GM12865 (cell line): Measurements from ENCODE around the gene CCDC149.

ENCODE experiments used
- DNase-seq: peaks from one replicate; pipeline ENCODE4 v3.0.0; 2010; ENCODE audit warnings: low read depth
- H3K4me3 ChIP-seq: 2 replicates; pipeline ENCODE4 v1.5.1; 2011; ENCODE audit warnings: mild to moderate bottlenecking, low read depth, low read length, control low read depth
- TF ChIP-seq, protein P1 (sequence below): IDR thresholded peaks from 2 replicates; pipeline ENCODE4 v1.5.1; 2011; ENCODE audit warnings: low read length, control low read depth, low read depth, inconsistent platforms; ENCODE audit not compliant: insufficient read depth; ENCODE audit errors: missing control alignments

Gene CCDC149

DNA sequence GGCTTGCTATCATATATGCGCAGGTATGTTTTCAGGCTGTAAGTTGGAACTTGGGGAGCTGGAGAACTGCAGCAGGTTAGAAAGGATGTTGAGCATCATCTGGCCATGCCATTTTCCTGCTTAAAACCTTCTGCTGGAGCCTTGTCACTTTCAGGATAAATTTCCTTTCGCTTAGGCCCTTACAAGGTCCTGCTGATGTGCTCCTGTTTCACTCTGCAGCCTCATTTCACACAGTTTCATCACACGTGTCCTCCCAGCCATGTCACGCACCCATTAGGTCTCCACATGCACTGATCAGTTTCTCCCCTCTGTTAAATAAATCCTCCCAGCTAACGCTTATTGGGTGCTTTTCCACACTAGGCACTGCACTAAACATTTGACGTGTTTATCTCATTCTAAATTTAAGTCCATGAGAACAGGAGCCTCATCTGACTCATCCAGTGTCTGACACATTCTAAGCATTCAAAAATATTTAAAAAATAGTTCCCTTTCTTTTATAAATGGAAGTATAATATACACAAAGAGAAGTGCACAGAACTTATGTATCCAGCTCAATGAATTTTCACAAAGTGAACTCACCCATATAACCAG, 102.9 kb downstream of the CCDC149 start:
- no peak for DNase-seq
- H3K4me3 ChIP-seq: no peak overlapping the region
- TF ChIP-seq, protein P1, sequence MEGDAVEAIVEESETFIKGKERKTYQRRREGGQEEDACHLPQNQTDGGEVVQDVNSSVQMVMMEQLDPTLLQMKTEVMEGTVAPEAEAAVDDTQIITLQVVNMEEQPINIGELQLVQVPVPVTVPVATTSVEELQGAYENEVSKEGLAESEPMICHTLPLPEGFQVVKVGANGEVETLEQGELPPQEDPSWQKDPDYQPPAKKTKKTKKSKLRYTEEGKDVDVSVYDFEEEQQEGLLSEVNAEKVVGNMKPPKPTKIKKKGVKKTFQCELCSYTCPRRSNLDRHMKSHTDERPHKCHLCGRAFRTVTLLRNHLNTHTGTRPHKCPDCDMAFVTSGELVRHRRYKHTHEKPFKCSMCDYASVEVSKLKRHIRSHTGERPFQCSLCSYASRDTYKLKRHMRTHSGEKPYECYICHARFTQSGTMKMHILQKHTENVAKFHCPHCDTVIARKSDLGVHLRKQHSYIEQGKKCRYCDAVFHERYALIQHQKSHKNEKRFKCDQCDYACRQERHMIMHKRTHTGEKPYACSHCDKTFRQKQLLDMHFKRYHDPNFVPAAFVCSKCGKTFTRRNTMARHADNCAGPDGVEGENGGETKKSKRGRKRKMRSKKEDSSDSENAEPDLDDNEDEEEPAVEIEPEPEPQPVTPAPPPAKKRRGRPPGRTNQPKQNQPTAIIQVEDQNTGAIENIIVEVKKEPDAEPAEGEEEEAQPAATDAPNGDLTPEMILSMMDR: no peak

DNA sequence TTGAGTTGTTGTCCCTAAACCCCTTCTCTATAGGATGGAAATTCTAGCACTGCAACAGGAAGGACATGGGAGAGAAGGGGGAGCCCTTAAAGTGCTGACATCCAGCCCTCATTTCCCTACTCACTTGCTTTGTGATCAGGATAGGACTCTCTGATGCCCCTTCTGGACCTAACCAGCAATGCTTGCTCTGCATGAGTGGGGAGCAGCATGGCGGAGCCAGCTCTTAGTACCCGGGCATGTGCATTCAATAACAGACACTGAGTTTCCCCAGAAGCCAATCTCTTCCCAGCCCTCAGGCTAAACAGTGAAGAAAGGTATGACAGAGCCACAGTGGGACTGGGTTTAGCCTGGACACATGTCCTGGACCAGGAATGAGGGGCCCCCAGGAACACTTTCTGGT, 103.5 kb downstream of the CCDC149 start:
- TF ChIP-seq, protein P1: peak; percentile 8
- peak; percentile 9 for DNase-seq
- no peak overlapping the region for H3K4me3 ChIP-seq

DNA sequence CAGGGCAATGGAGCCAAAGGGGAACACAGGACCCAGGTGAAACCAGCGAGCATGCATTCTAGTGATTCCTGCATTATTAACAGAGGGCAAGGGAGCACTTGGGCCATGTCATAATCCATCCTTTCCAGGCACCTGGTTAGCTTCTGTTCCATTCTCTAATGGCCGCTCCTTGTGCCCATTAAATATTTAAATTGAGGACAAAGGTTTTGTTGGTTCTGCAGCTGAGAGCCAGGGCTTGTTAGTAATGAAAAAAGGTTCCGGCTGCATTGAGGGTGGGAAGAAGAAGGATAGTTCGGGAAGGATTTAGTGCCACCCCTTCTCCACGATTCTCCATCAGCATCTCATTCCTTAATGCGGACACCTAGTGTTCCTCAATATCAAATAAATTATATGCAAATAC, 103.9 kb downstream of the CCDC149 start:
- TF ChIP-seq, protein P1: no peak
- DNase-seq: no peak
- no peak overlapping the region for H3K4me3 ChIP-seq

DNA sequence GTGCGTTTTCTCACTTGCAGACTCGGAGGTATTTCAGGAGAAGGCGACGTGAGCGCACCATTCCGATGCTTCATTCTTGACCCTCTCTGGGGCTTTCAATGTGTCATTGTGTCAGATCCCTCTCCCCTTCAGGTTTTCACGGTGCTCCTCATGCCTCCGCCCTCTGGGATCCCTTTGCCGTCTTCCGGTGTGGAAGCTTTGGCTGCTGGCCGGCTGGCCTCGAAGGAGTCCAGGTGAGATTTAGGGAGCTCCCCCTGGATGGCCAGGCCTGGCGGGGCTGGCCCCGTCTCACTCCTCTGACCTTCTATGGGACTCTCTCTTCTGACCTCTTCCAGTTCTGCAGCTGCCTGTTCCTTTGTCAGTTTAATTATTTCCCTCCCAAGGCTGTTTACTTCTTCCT, 104.6 kb downstream of the CCDC149 start:
- TF ChIP-seq, protein P1: no peak
- DNase-seq: no peak
- no peak overlapping the region for H3K4me3 ChIP-seq

DNA sequence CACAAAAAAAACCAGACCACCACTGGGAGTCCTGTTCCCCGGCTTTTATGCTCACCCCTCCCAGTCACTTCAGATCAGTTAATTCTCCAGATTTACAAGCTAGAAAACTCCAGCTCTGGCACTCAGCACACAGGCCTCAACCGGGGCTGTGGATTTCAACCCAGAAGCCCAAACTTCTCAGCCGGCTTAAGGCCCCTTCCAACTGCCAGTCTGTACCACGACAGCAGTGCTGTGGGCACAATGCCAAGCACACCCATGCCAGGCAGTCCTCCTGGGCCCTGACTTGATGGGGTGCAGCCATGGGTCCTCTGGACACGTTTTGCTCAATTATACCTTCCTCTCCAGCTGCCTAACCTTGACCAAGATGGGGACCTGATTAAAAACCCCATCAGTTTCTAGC, 105.2 kb downstream of the CCDC149 start:
- DNase-seq: no peak
- TF ChIP-seq, protein P1: no peak
- H3K4me3 ChIP-seq: no peak overlapping the region

DNA sequence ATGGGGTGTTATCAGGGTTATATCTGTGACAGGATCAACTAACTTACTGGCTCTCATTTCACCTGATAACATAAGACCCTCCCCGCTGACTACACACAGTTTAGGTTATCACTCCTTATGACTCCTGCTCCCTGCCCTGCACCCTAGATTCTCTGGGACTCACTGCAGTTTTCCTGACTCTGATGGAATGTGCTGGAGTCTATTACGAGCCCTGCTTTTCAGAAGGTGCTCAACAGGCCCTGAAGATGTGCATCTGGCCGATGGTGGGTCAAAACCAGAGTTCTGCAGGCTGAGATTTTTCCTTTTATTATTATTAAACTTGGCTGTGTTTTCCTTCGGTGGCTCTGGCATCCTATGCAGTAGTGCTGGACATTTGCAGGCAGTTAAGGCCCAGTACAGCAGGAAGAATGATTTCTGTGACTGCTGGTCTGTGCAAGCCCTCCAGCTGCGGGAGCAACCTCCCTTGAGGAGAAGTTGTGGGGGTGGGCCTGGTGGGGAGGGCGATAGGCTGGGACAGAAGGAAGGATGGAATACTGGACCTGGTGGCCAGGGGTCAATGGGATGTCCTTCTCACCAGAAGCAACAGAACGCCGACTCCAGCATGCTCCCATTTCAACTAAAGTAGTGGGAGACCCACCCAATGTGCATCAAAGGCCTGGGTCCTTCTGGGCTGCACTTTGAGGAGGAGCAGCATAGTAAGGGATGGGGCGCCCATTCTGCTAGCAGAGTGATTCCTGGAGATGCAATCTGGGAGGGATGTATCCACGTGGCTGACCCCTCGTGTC, 106.4 kb downstream of the CCDC149 start:
- TF ChIP-seq, protein P1: no peak
- H3K4me3 ChIP-seq: no peak overlapping the region
- DNase-seq: no peak

DNA sequence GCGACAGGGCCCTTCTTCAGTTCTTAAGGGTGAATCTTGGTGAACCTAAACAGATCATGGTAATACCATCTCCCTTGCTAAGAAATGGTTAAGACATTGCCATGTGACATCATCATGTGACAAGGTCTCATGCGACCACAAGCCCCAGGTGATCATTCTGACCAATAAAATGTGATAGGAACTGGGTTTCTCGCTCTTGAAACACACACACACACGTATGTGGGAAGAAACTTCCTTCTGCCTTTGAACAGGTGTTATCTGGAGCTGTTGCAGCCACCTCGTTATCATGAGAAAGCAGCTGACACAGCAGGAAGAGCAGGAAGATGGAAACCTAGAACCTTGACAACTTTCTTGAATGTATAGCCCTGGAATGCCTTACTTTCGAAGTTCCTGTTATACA, 107.3 kb downstream of the CCDC149 start:
- no peak overlapping the region for H3K4me3 ChIP-seq
- DNase-seq: peak; percentile 8
- TF ChIP-seq, protein P1: no peak
